HG02642 (cell line): ENCODE results near the gene SMURF1.

Experiments
- ATAC-seq: cut with Tn5 transposase; IDR thresholded peaks from one replicate; pipeline ENCODE4 v1.9.1; 2021; ENCODE audit warnings: mild to moderate bottlenecking; ENCODE audit not compliant: unreplicated experiment, poor library complexity

The SMURF1 gene

GRCh38 chr7:99034932-99035722, 108.8 kb downstream of the SMURF1 start:
- ATAC-seq: no peak

GRCh38 chr7:99033765-99034164, 110.1 kb downstream of the SMURF1 start:
- ATAC-seq: no peak

GRCh38 chr7:99032928-99033327, 111.0 kb downstream of the SMURF1 start:
- no peak for ATAC-seq

GRCh38 chr7:99031496-99031895, 112.4 kb downstream of the SMURF1 start:
- ATAC-seq: no peak

GRCh38 chr7:99030951-99031350, 113.0 kb downstream of the SMURF1 start:
- ATAC-seq: no peak

GRCh38 chr7:99030457-99030856, 113.5 kb downstream of the SMURF1 start:
- ATAC-seq: no peak

GRCh38 chr7:99029466-99030435, 114.2 kb downstream of the SMURF1 start:
- no peak for ATAC-seq

DNA sequence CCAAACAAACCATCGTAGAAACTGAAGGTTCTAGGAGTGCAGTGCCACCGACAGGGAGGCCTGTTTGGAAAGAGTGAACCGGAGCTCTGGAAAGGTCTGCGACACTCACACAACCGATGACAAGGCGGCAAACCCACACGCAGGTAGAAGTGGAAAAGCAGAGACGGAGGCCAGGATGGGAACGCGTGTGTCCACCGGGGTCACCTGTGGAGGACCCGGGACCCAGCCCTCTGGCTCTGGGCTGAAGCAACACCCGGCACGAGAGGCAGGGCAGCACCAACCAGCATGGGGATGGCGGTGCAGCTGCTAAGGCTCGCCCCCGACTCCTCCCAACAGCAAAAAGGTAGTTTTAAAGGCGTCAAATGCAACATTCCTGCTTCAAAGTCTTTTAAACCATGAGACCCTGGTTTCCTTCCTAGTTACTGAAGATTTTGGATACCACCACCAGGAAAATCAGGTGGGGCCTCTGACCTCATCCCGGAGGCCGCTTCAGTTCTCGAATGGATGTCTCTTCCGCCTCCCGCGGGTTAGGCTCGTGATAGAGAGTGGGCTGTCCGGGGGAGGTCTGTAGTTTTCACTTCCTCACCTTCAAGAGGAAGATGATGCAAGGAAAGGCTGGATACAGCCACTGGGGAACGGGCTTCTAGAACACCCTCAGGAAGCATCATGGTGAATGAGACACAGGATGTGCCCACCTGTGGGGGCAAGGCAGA, 115.5 kb downstream of the SMURF1 start:
- ATAC-seq: no peak

DNA sequence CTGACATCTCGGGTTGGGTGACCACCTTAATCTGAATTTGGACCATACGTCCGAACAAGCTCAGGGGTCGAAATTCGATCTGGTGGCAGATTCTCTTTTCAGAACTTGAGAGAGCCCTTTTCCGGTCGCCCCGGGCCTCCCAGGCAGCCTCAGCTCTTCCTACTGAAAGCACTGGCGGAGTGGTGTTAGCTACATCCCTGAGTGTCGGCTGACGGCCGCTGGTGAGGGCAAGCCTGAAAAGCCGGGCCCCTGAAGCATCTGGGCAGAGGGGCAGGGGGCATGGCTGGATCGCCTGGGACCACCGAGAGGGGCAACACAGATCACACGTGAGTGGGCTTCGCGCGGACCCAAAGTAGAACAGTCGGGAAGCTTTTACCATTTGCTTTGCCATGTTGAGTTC, 116.1 kb downstream of the SMURF1 start:
- ATAC-seq: no peak

- ATAC-seq: no peak
Measured at GRCh38 chr7:99027241-99027640, 116.7 kb downstream of the SMURF1 start.

DNA sequence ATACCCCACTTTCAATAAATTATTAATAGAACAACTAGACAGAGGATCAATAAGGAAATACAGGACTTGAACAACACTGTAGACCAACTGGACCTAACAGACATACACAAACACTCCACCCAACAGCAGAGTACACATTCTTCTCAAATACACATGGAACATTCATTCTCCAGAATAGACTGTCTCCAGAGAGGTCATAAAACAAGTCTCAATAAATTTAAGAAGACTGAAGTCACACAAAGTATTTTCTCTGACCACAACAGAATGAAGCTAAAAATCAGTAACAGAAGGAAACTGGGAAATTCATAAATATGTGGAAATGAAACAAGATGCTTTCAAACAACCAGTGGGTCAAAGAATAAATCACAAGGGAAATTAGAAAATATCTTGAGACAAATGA, 119.8 kb downstream of the SMURF1 start:
- no peak for ATAC-seq

GRCh38 chr7:99021941-99022560, 121.9 kb downstream of the SMURF1 start:
- ATAC-seq: no peak

GRCh38 chr7:99020413-99020715, 123.5 kb downstream of the SMURF1 start:
- ATAC-seq: no peak

DNA sequence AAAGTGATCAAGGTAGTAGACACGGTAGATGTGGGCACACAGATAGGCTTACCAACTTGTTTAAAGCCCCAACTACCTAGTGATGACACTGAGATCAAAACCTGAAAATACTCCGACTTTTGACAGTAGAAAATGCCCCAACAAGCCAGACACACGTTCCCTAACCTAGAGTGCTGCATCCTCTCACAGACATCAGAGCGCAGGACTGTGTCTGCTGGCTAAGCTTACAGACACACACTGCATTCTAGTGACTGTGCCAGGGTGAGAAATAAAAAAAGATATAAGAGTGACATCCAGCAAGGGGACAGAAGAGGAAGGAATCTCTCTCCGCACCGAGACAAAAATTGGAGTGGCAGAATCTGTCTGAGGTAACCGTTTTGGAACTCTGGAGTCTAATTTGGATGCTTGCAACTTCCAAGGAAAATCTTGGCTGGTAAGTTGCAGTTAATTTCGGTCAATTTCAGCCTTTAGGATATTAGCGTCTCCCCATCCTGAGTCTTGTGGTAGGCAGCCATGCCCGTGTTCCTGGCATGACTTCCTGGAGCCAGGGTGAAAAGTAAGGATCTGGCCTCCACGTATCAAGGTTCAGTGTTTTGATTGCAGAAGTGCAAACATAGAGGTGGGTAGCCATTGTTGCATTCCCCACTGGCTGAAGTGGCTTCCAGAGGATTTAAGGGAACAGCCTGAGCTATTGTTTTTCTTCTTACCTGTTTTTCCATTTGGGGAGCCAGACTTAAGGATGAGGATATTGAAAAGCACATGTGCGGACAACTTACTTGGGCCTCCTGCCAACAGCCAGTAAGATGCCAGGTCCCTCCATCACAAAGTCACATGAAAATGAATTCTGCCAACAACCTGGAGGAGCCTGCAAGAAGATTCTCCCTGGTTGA, 124.1 kb downstream of the SMURF1 start:
- ATAC-seq: no peak

DNA sequence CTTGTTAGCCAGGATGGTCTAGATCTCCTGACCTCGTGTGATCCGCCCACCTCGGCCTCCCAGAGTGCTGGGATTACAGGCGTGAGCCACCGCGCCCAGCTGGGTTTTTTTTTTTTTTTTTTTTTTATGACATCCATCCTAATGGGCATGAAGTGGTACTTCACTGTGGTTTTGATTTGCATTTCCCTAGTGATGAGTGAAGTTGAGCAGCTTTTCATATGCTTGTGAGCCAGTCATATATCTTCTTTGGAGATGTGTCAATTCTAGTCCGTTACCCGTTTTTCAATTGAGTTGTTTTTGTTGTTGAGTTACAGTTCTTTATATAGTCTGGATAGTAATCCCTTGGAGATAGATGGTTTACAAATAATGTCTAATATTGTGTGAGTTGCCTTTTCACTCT, 127.7 kb downstream of the SMURF1 start:
- ATAC-seq: no peak

DNA sequence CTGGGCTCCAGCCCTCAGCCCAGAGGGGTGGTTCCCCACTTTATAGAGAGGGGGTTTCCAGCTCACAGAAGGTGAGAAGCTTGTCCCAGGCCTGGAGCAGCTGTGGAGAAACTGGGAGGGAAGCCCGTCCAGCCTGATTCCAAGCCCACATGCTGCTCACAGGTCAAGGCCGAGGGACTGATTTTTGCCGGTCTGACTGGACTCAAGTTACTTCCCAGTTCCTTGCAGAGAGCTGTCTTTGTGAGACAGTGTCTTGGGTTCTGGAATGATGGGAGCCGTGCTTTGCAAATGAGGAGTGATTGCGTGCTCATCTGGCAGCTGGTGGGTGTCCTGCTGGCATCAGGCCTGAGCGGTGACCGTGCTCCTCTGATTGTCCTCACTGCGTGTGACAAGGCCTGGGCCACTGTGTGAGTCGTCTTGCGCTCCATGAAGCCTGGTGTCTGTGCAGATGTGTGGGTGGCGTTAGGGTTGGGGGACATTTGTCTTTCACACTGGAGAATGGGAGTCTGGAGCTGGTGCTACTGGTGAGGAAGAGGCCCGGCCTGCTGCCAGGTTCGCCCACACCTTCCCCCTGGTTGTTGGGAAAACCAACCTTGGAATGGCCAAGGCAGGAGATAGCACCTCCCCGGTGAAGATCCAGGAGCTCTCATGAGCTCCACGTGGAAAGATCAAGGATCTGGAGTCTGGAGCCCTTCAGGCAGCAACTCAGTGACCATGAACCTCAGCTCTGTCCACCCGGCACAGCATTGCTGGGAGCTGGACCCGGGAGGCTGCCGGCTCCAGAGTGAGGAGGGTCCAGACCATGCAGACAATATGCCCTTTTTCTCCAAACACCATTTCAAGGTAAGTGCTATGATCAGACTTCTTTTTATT, 129.6 kb downstream of the SMURF1 start:
- ATAC-seq: no peak

DNA sequence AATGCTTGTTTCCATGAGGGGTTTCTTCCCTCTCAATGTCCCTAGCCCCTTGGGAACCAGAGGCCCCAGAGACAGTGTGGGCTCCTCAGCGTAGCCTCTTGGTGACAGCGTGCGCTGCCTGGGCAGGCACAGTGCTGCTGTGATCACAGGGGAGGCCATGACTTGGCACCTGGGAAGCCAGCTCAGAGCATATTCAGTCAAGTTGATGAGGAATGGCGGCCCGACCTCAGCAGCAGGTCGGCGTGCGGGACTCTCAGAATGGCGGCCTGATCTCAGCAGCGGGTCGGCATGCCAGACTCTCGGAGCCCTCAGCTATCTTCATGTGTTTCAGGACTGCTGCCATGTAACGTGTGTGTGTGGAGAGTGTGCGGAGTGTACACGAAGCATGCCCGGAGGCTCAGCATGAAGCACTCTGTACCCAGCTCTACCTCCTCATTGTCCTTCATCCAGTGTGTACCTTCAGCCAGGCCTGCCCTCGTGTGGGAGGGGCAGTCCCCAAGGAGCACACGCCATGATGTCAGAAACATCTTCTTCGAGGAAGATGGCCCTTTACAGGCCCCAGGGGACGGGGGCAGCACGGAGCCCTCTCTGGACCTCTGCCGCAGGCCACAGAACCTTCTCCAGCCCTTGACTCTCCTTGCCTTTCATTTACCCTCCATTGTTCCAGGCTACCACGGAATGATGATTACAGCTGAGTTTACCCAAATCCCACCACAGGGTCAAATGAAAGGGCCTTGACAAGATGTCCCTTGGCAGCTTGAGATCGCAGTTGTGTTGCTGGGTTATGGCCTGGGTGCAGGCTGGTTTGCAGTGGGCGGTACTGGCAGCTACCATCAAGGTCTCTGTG, 130.4 kb downstream of the SMURF1 start:
- ATAC-seq: no peak

DNA sequence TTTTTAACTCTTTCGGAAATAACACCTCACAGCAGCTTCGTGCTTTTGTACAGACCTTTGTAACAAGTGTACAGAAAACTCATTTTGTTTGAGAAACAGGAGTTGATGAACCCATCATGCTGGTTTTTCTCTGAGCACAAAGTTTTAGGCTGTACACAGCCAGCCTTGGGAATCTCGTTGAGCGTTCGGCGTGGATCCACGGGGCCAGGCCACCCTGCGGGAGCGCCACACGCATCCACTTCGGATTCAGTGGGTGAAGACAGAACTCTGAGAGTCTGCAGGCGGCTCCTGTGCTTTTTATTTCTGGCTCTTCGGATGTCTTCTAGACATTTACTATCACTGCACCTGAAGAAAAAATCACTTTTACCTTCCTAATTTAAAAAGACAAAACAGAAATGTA, 131.2 kb downstream of the SMURF1 start:
- ATAC-seq: no peak
